ENCODE data around the gene STXBP3.
A peak's percentile ranks its signal among the peaks of the same experiment; 100 is the strongest.
"Not testable (repeated sequence)": the region's sequence is repeated elsewhere in the genome, so short reads cannot be mapped to it uniquely, and the experiment has no call there.

Gene STXBP3, protein sequence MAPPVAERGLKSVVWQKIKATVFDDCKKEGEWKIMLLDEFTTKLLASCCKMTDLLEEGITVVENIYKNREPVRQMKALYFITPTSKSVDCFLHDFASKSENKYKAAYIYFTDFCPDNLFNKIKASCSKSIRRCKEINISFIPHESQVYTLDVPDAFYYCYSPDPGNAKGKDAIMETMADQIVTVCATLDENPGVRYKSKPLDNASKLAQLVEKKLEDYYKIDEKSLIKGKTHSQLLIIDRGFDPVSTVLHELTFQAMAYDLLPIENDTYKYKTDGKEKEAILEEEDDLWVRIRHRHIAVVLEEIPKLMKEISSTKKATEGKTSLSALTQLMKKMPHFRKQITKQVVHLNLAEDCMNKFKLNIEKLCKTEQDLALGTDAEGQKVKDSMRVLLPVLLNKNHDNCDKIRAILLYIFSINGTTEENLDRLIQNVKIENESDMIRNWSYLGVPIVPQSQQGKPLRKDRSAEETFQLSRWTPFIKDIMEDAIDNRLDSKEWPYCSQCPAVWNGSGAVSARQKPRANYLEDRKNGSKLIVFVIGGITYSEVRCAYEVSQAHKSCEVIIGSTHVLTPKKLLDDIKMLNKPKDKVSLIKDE

DNA sequence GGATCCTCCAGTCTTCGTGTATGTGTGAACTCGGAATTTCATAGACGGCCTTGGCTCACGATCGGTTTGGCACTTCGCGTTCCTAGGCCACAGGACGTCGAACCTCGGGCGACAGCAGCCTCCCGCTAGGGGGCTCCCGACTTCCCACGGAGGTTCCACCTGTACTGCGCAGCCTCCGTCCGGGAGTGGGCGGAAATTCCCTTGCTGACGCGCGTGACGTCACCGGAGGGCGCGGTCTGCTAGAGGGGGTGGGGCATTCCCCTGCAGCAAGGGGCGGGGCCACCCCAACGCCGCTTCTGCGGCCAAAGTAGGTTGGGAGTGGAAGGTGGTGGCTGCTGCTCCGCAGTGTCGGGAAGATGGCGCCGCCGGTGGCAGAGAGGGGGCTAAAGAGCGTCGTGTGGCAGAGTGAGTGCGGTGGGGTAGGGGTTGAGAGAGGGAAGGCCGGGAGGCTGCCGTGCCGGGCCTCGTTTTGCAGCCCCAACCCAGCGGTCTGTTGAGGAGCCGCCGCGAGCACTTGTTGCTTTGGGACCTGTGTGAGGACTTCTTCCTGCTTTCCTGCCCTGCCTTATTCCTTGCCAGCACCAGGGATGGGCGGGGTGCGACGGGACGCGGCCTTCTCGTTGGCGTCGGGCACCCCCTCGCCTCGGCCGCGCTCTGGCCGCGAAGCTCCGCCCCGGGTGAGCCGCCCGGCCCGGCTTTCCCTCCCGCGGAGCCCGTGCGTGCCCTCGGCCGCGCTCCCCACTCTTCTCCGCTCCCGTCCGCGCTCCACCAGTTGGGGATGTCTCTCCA lies at the start of gene STXBP3:
Gene STXBP3, plus strand, starts transcription at position 293 of the 789 bp plus-strand sequence. Its CDS starts 64 bp downstream, at position 357.
- DNase-seq (ENCODE audit: low read depth) = peak; percentile 100

DNA sequence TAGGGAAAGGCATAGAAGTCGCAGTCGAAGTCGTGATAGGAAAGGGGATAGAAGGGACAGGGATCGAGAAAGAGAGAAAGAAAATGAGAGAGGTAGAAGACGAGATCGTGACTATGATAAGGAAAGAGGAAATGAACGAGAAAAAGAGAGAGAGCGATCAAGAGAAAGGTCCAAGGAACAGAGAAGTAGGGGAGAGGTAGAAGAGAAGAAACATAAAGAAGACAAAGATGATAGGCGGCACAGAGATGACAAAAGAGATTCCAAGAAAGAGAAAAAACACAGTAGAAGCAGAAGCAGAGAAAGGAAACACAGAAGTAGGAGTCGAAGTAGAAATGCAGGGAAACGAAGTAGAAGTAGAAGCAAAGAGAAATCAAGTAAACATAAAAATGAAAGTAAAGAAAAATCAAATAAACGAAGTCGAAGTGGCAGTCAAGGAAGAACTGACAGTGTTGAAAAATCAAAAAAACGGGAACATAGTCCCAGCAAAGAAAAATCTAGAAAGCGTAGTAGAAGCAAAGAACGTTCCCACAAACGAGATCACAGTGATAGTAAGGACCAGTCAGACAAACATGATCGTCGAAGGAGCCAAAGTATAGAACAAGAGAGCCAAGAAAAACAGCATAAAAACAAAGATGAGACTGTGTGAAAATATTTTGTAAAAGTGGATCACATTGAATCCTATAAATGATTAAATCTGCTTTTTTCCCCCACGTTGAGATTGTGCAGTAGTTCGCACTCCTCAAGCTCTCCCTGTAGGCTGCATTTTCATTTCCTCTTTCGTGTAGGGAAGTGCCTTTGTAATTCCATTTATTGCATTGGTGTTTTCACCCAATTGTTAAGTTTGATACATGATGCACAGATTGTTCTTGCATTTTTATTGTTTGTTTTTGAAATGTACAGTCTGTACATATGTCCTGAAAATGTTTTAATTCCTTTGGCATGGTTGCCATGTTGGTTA lies 46.8 kb upstream of the STXBP3 start:
- no peak for DNase-seq (ENCODE audit: low read depth)

DNA sequence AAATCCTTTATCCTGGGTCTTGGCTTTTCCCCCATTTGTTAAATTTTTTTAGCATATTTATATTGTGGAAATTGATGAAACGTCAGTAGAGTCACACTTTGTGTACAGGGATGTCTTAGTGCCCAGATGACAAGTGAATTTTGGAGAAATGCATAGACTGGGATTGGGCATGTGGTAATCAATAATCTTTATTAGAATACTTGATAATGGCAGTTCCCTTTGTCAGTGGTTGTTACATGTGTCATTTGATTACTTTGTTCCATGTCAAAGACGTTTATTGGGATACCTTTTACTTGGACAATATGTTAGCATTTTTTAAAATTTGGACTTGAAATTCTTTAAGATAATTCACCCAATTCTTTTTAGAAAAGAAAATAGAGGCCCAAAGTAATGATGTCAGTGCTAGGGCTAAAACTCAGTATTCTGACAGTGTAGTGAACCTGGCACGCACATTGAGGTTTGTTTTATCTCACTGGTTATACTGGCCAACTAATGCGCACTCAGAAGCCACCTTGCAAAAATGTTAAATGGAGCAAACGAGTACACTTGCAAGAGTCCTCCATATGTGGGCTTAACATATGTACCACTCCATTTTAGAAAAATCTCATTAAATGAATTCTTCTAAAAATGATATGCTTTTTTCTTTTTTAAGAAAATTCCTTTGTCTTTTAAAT lies 45.2 kb upstream of the STXBP3 start:
- DNase-seq (ENCODE audit: low read depth) = no peak

DNA sequence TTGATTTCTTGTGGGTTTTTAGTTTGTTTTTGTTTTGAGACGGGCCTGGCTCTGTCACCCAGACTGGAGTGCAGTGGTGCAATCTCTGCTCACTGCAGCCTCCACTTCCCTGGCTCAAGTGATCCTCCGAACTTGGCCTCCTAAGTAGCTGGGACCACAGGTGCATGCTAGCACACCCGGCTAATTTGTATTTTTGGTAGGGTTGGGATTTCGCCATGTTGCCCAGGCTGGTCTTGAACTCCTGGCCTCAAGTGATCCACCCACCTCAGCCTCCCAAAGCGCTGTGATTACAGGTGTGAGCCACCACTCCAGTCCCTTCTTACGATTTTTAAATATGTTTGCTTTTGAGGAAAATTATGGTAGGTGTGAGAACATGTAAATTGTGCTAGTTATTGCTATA lies 44.4 kb upstream of the STXBP3 start:
- not testable (repeated sequence) for DNase-seq (ENCODE audit: low read depth)

DNA sequence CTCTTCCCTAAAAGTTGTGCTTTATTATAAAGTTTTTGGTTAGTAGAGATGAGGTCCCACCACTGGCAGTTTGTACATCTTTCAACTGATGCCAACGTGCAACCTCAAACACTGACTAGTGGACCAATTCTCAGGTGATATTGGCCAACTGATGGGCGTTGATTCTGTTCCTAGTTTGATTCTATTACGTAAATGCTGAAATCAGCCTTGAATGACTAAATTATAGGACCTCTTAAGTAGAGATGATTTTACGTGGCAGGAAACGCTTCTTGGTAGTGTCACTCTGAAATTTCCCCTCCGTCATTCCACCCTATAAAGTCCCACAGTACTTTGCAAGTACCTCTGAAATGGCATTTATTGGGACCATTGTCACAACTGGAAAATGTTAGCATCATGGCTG lies 42.5 kb upstream of the STXBP3 start:
- DNase-seq (ENCODE audit: low read depth) = no peak

DNA sequence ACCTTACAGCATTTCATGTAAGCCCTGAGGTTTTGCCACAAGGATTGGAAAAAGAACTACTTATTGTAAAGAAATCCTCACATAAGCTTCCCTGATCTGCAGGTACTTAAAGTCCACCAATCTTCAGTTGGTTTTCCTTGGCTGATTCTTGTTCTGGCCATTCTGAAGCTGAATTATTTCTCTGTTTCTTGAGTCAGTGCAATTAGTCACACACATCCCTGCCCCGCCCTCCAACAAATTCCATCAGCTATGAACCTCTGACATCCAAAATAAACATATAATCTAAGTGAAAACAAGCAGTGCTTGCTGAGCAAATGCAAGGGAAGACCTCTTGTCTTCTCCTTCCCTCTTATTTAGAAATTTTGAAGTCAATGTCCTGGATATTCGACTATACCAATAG lies 42.0 kb upstream of the STXBP3 start:
- no peak for DNase-seq (ENCODE audit: low read depth)

DNA sequence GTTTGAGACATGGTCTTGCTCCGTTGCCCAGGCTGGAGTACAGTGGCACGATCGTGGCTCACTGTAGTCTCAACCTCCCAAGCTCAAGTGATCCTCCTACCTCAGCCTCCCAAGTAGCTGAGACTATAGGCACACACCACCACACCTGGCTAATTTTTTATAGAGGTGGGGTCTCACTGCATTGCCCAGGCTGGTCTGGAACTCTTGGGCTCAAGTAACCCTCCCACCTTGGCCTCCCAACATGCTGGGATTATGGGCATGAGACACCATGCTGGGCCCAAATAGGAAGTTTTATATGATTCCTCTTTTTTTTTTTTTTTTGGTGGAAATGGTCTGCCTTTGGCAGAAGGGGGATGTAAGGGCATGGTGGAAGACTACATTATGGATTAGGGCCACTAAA lies 39.8 kb upstream of the STXBP3 start:
- DNase-seq (ENCODE audit: low read depth) = no peak

DNA sequence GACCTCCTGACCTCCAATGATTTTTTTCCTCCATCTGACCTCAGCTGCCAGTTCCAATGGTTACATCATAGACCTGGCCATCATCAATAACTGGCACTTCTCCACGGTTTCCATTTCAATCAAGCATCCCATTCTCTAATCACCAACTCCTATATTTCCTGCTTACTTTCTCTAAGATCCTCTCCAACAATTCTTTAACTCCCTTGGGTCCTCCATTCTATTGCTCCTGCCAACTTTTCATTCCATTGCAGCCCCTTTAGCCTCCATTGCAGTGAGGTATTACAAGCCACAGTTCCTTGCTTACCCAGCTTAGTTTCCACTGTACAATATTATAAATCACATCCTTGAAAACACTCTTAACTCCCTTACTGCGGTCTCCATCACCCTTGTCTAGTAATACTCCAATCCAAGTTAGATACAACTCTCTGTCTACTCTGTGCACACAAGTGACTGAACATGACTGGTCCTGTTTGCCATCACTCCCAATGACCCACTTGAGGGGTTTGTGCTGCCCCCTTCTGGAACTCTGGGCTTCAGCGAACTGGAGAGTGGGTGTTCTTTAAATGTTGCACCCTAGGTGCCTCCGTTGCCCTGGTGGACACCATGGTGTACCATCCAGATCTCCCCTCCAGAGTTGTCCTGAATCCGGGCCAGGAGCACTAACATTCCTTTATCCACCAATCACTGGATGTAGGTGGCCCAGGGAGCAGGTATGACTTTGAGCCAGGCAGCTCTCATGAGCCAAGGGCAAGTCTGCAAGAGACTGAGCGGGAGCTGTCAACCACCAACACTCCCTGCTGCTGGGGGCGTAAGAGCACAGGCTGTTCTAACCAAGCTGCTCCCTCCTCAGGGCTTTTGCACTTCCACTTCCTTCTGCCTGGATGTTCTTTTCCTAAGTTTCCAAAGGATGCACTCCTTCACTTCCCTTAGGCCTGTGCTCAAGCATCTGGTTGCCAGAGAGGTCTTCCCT lies 37.5 kb upstream of the STXBP3 start:
- peak; percentile 32 for DNase-seq (ENCODE audit: low read depth)

DNA sequence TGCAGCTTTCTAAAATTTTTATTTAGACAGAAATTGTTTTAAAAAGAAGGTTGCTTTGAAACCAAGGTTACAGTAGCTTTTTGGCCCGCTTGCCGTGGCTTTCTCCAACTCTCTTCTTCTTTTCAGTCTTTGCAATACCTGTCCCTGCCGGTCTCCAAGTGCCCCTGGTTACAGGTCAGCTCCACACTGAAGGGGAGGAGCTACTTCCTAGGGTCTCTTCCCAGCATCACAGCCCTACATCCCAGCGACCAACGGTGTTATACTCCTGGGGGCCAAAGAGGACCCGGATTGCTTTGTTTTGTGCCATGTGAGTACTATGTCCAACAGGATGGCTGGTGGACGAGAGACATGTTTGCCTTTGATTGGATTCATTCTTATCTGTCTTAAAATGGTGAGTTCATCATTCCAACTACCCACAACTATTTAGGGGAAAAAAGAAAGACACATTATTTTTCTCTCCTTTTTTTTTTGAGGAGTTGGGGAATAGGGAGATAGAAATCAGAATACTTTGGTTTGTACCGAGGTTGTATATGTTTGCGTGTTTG lies 33.8 kb upstream of the STXBP3 start, which contains the start of gene FNDC7:
Gene FNDC7, plus strand, starts transcription at position 303 of the 545 bp plus-strand sequence. Its CDS starts 26 bp downstream, at position 329.
- DNase-seq (ENCODE audit: low read depth) = no peak

DNA sequence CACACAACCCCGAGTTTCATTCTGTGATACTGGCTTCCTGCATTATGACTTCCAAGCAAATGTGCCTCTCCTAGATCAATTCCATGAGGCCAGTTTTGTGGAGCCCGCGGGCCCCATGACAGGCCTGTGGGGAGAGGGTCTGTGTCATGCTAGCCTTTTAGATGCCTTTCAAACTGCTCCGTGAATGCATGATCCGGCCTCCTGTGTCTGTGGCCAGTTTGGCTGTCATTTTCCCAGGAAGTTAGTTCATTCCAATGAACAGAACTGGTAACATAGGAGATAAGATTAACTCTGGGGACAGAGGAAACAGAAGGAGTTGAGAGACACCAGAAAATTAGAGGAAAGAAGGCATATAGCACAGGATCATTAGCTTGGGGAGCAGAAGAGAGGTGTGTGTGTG lies 30.5 kb upstream of the STXBP3 start:
- DNase-seq (ENCODE audit: low read depth) = no peak

DNA sequence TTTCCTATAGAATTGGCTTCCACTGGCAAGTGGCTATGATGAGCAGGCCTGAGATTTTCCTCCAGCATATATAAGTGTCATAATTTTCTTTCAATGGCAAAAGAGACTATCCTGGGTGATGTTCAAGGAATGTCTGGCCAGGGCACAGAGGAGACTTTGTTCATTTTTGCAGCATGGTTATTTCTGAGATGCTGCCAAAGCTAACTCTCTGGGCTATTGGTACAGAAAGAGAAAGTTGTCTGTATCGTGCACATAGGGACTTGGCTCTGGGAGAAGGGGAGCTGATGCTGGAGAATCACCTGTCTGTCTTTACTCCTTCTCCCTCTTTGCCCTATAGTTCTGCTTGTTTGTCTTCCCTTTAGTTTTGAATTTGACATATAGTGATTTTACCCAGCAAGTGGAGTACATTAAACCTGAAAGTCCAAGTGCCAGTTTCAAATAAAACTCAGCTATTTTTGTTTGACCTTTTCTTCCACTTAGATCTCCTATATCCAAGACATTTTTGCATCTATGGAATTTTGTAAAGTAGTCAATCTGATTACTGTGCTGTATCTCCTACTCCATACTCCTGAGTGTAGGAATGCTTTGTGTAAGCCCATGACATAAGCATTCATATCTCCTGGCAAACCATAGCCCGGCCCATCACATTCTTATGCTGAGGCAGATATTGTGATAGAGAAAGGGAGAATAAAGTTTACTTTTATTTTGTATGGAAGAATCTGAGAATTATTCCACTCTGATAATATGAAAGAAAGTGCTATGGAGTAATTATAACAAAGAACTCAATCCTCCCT lies 29.8 kb upstream of the STXBP3 start:
- no peak for DNase-seq (ENCODE audit: low read depth)

DNA sequence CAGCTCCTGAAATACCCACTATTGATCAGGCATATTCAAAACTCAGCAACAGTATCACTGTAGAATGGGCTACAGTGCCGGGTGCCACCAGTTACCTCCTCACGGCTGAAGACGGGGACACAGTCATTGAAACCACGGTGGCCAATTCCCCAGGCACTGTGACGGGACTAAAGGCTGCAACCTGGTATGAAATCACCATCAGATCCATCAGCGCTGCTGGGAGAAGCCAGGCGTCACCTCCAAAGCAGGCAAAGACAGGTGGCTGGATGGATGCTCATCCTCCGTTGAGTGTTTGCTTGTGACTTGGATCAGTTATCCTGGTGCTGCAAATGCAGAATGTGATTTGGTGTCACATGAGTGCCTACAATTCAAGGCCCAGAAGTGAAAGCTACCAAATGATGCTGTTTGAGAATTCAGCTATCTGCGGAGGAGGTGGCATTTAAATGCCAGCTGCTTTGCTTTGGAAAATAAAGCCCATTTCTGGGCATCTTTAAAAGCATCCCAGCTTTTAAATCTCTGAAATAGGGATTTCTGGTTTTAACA lies 28.6 kb upstream of the STXBP3 start:
- no peak for DNase-seq (ENCODE audit: low read depth)

DNA sequence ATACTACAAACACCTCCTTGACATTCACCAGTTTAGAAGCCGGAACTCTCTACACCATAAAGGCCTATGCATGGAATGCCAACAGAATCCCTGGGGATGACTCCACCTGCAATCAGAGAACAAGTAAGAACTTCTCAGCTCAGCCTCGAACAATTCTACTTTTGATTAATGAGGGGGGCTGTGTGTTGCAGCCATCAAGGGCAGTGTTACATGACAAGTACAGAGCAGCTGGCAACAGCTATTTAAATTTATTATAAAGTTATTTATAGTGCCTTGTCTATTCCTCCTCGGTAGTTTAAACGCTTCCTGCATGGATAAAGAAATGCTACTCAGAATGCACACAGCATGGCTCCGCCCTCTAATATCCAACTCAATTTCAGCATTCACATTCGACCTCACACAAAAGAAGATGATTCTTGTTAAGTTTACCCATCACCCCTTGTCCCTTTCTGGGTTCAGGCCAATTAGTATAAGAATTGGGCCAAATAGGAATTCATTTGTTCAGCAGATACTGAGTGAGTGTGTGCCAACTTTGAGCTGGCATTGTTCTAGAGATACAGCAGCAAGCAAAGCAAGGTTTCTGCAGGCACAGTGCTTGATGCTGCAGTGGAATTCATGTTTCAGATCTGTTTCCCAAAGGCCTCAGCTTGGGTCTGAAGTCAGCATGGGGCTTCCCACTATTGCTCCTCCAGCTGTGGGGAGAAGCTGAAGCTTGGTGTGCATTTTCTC lies 27.4 kb upstream of the STXBP3 start:
- no peak for DNase-seq (ENCODE audit: low read depth)

DNA sequence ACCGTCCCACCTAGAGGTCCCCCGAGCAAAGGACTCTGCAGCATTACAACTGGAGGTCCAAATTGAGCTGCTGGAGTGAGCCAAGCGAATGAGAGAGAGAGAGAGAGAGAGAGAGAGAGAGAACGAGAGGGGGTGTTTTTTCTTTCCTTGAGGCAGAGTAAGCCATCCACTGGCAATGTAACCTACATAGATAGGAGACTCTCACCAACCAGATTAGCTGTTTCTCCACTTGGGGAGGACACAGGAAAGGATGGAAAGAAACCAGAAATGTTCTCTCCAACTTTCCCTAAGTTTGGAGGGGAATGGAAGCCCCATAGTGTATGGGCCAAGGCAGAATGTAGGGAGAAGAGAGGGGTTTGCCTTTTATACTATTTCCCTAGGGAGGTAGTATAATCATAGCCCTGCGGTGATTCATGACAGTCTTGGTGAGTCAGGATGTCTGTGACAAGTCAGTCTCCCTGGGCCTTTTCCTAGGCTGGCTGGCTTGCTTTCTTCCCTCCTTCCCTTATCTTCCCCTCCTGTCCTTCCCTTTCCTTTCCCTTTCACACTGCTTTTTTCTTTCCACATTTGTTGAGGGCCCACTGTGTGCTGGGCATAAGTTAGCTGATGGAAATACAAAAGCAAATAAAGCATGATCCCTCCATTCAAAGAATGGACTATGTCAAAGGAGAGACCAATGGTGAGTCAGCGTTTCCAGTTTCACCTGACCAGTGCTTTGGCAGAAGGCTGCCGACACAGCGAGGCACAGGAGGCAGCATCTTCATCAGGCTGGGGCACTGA lies 26.6 kb upstream of the STXBP3 start:
- no peak for DNase-seq (ENCODE audit: low read depth)

DNA sequence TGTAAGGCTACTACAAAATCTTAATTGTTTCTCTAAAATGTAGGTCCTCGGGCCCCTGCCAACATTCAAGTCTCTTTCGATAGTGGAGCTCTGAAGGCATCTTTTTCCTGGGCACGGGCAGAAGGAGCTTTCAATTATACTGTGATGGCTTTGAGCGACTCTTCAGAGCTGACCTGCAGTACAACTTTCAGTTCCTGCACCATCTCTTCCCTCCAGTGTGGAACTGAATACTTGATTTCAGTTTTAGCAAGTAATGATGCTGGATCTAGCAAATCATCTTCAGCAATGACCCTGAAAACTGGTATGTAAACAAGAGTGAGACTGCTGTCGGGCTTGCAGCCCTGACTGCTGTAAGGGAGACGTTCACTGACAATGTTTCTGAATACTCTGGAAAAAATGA lies 24.2 kb upstream of the STXBP3 start:
- no peak for DNase-seq (ENCODE audit: low read depth)

DNA sequence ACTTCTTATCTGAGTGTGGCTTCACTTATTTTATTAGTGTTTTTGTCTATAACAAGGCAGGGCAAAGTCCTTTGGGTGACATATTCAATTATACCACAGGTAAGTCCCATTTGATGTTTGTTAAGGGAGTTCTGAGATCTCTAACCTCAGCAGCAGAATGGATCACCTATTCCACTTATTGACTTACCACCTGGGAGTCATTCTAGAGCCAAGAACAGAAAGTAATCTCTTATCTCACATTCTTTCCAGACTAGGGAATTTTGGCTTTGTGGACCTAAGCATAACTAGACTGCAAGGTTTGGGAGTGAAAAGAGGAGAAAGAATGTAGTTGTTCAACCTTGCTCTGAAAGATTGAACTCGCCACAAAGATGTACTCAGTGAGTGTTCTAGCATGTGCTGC lies 20.6 kb upstream of the STXBP3 start:
- DNase-seq (ENCODE audit: low read depth) = no peak

Measured in stimulated activated CD8-positive, alpha-beta memory T cell treated with anti-CD3 and anti-CD28 coated beads, Interleukin-4, amount 100 ng/mL, for 24 hours (primary cell).